SIG-M5 treated with dmso at 0.1 percent for 504 hours (cell line): ENCODE measurements around the gene TBC1D9.
"Not testable (repeated sequence)": the region's sequence is repeated elsewhere in the genome, so short reads cannot be mapped to it uniquely, and the experiment has no call there.

Source experiments
- DNase-seq: peaks from one replicate; lab custom pipeline; 2025; ENCODE audit not compliant: unreplicated experiment; lab: John Stamatoyannopoulos, UW

The TBC1D9 gene

GRCh38 chr4:140756319-140757231, at the start of gene TBC1D9:
TBC1D9 (minus strand) TSS chr4:140756385; CDS start chr4:140756045, 340 bp downstream.
- peak; percentile 64 for DNase-seq

GRCh38 chr4:140805293-140805692, 49.1 kb upstream of the TBC1D9 start:
- DNase-seq: no peak

GRCh38 chr4:140802591-140802990, 46.4 kb upstream of the TBC1D9 start:
- DNase-seq: no peak

- peak; percentile 21 for DNase-seq
These were observed 44.5 kb upstream of the TBC1D9 start for GRCh38 chr4:140800666-140801065.

- no peak for DNase-seq
These were observed 43.6 kb upstream of the TBC1D9 start for GRCh38 chr4:140799686-140800225.

GRCh38 chr4:140793291-140793690, 37.1 kb upstream of the TBC1D9 start:
- DNase-seq: no peak

GRCh38 chr4:140790765-140791164, 34.6 kb upstream of the TBC1D9 start:
- DNase-seq: peak; percentile 83

GRCh38 chr4:140790171-140790570, 34.0 kb upstream of the TBC1D9 start:
- no peak for DNase-seq

- DNase-seq: peak; percentile 20
These were observed 33.6 kb upstream of the TBC1D9 start for GRCh38 chr4:140789759-140790158.

GRCh38 chr4:140782787-140783186, 26.6 kb upstream of the TBC1D9 start:
- DNase-seq: not testable (repeated sequence)

GRCh38 chr4:140781596-140781995, 25.4 kb upstream of the TBC1D9 start:
- DNase-seq: no peak

GRCh38 chr4:140777894-140778293, 21.7 kb upstream of the TBC1D9 start:
- DNase-seq: no peak

GRCh38 chr4:140777386-140777785, 21.2 kb upstream of the TBC1D9 start:
- DNase-seq: no peak

- no peak for DNase-seq
These were observed 20.4 kb upstream of the TBC1D9 start for GRCh38 chr4:140776556-140776955.

GRCh38 chr4:140774956-140775355, 18.8 kb upstream of the TBC1D9 start:
- no peak for DNase-seq

- no peak for DNase-seq
These were observed 18.3 kb upstream of the TBC1D9 start for GRCh38 chr4:140774510-140774909.

GRCh38 chr4:140769209-140769608, 13.0 kb upstream of the TBC1D9 start:
- no peak for DNase-seq

- DNase-seq: peak; percentile 33
These were observed 8.7 kb upstream of the TBC1D9 start for GRCh38 chr4:140764785-140765392.

GRCh38 chr4:140762202-140762601, 6.0 kb upstream of the TBC1D9 start:
- no peak for DNase-seq

- DNase-seq: no peak
These were observed 1.0 kb upstream of the TBC1D9 start for GRCh38 chr4:140757232-140757630.

GRCh38 chr4:140755774-140756318, 339 bp downstream of the TBC1D9 start:
- DNase-seq: no peak
